Right lobe of liver (tissue), 4 donors: ENCODE data around the gene HSPB6.
"Not testable (repeated sequence)": the region's sequence is repeated elsewhere in the genome, so short reads cannot be mapped to it uniquely, and the experiment has no call there.

ENCODE experiments used
- CTCF ChIP-seq, 4 donors: fragments of 200-600 bp in 3 of 4; fragments of 450-650 bp in 1 of 4; IDR thresholded peaks; one replicate each; pipeline versions ENCODE4 v1.5.1 to v1.8.0; 2016 to 2022; ENCODE audit warnings: antibody characterized with exemption in 4 of 4, mild to moderate bottlenecking in 2 of 4
- POLR2A ChIP-seq: fragments of 450-650 bp; IDR thresholded peaks from one replicate; pipeline ENCODE4 v1.6.1; 2017; ENCODE audit warnings: antibody characterized with exemption, mild to moderate bottlenecking
- donor health status: DM: no; HTN: no; CAD: no.
- donor health status: DM: no; HTN: no; CAD: no.
- donor health status: DM: no; HTN: yes; CAD: no.

GRCh38 chr19:35724132-35724531, 32.7 kb downstream of the HSPB6 start:
- TF ChIP-seq CTCF (IDR thresholded peaks at IDR 0.05); POLR2A: not testable (repeated sequence)
